ENCODE results near the gene DIS3L.
"Not testable (repeated sequence)": the region's sequence is repeated elsewhere in the genome, so short reads cannot be mapped to it uniquely, and the experiment has no call there.

DIS3L gene

GRCh38 chr15:66278056-66278455 is 15.3 kb upstream of the DIS3L start:
- DNase-seq (ENCODE audit: low read depth in 2 of 2): no peak

DNA sequence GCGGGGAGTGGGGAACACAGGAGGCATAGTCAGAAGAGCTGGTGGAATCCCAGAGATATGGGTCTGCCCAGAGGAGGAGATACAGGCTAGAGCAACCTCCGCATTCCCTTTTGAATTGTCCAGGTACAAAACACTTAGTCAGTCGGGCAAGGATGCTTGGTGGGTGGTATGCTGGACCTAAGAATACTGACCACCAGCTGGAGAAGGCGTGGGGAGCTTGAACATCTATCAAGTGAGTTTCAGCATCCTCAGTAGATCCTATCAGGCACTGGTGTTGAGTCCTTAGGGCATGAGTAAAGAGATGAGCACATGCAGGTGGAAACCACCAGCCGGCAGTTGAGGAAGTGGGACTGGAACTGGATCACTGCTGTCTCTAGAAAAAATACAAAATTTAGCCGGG is 14.7 kb upstream of the DIS3L start:
- DNase-seq (ENCODE audit: low read depth in 2 of 2): no peak

- no peak for DNase-seq (ENCODE audit: low read depth in 2 of 2)
Observed at GRCh38 chr15:66284271-66284670, 9.1 kb upstream of the DIS3L start.

GRCh38 chr15:66285533-66286280 is 7.7 kb upstream of the DIS3L start:
- no peak for DNase-seq (ENCODE audit: low read depth in 2 of 2)

- no peak for DNase-seq (ENCODE audit: low read depth in 2 of 2)
Observed at GRCh38 chr15:66287461-66288057, 5.8 kb upstream of the DIS3L start.

DNA sequence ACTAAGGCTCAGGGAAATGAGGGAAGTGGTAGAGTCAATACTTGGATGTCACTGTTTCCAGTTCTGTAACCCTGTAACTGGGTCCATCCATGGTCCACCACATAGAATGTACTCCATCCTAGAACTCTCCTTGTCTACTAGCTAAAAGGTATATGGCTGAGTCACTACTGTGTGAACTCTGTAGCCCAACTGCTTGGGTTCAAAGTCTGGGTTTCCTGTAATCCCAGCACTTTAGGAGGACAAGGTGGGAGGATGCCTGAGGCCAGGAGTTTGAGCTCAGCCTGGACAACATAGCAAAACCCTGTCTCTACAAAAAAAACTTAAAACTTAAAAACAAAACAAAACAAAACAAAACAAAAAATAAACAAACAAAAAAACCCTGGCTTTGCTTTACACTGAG is 5.3 kb upstream of the DIS3L start:
- DNase-seq (ENCODE audit: low read depth in 2 of 2): no peak

- no peak for DNase-seq (ENCODE audit: low read depth in 2 of 2)
Observed at GRCh38 chr15:66288551-66289185, 4.7 kb upstream of the DIS3L start.

DNA sequence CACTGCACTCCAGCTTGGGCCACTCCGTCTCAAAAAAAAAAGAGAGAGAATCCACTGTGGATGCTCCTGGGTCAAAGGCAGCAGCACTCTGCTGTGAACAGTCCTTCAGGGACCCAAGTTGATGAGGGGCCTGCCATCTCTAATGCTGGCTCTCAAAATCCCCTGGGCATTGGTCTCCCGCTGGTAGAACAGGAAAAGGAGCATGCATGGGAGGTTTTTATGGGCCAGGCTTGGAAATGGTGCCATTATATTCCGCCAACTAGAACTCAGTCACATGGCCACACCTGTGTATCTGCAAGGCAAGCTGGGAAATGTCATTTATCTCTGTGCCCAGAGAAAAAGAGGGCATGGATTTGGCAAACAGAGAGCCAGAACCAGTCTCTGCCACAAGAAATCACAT is 3.4 kb upstream of the DIS3L start:
- DNase-seq (ENCODE audit: low read depth in 2 of 2): no peak

DNA sequence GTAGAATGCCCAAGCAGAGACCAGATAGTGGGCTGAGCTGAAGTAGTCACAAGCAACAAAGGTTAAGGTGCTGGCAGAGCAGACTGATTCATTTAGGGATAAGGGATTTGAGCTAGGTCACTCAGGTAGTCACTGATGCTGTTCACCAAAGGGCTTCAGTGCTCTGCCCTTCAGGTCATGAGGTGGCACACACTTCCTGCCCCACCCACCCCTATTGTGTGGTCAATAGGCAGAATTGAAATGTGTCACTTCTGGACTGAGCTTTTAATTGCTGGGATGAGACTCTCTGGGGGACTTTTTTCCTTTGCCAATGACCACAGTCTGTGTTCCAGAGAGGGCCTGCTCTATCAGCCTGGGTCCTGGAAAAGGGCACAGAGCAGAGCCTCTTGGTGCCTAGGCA is 2.9 kb upstream of the DIS3L start:
- DNase-seq (ENCODE audit: low read depth in 2 of 2): no peak

GRCh38 chr15:66291816-66292570 is 1.4 kb upstream of the DIS3L start:
- no peak for DNase-seq (ENCODE audit: low read depth in 2 of 2)

DNA sequence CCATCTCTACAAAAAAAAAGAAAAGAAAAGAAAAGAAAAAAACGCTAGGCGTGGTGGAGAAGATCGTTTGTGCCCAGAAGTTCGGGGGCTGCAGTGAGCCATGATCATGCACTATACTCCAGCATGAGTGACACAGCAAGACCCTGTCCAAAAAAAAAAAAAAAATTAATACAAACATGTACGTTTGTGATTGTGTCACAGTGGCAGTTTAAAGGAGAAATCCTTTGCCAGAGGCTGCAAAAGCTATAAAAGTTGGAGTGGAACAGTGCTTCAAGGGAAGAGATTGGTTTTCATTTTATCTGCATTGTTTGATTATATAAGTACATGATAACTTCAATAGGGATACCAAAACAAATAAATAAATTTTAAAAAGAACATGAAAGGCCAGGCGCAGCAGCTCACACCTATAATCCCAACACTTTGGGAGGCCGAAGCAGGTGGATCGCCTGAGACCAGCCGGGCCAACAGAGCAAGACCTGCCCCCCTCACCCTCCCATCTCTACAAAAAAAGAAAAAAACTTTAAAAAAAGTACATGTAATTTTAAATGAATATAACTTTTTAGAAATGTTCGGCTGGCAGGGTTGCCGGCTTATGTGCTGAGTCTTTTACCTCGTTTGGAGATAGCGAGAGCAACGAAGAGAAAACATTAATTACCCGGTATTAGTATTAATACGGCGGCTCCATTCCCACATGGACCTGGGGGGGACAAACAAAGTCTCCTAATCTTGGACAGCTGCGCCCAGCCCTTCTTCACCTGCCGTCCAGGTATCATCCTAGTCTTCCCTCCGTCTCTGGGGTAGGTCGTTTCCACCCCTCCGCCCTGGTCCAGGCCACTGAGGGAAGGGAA is 573 bp upstream of the DIS3L start:
- DNase-seq (ENCODE audit: low read depth in 2 of 2): no peak

DNA sequence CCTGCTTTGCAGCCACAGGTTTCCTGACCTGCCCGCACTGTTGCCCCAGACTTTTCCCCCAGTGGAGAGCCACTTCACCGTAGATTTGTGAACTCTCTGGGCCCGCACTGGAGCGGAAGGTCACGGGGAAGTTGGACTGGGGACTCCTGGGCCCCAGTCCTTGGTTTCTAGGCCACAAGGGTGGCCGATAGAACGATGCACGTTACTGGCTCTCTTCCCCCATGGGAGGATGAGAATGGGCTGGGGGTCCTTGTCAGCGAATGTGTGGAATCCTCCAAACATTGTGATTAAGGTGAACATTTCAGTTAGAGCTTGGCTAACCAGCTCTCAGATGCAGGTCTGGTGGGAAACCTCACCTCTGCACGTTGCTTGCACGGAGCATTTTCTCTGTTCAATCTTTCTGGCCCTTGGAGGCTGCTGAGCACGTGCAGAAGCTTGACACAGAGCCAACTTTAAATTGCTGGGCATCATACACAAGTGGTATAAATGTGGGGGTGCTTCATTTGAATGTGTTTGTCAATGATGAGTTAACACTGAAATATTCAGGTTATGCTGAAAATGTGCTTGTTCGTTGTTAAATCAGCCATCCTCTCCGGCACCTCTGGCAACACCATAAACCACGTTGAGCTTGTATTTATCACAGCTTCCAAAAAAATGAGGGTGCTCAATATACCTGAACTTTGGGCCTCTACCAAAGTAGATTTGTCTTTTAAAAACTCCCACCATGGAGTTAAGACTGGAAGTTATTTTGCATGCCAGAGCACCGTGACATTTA is 976 bp downstream of the DIS3L start:
- peak in 1 of 2 donors; percentile 11 for DNase-seq (ENCODE audit: low read depth in 2 of 2)

- DNase-seq (ENCODE audit: low read depth in 2 of 2): no peak
Observed at GRCh38 chr15:66294932-66295235, 1.5 kb downstream of the DIS3L start.

- DNase-seq (ENCODE audit: low read depth in 2 of 2): no peak
Observed at GRCh38 chr15:66296186-66296585, 2.8 kb downstream of the DIS3L start.

DNA sequence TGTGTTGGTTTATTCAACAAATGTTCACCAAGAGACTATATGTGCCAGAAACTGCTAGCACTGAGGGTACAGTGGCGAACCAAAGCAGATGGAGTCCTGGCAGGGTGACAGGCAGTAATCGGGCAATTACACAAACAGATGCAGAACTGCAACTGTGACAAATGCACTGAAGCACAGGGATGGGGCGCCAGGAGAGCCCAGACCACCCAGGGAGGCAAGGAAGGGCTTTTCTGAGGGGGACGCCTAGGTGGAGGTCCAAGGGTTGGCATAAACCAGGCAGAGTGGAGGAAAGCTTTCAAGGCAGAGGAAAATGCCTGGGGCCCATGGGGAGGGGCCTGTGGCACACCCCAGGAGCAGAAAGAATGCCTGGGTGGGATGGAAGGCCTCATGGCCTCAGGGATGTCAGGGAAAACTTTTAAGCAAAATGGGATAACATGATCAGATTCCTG is 5.5 kb downstream of the DIS3L start:
- no peak for DNase-seq (ENCODE audit: low read depth in 2 of 2)

DNA sequence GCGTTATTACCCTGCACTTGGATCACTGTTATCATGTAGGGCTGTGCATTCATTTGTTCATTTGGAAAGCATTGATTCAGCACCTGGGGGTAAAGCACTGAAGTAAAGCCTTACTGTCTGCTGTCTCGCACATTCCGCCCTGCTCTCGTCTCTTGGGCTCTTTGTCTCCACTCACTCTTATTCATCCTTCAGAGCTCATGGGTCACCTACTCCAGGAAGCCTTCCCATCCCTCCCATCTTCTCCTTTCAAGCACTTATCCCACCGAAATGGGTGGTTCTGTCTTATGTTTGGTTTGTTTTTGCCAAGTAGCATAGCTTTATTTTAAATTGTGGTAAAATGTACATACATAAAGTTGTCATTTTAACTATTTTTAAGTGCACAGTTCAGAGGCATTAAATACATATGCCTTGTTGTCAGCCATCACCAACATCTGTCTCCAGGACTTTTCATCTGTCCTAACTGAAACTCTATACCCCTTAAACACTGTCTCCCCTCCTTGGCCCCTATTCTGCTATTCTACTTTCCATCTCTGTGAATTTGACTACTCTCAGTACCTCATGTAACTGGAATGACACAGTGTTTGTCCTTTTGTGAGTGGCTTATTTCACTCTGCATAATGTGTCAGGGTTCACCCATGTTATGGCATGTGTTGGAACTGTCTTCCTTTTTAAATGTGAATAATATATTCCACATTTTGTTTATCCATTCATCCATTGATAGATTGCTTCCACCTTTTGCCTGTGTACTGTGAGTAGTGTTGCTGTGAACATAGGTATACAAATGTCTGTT is 9.3 kb downstream of the DIS3L start:
- no peak for DNase-seq (ENCODE audit: low read depth in 2 of 2)

GRCh38 chr15:66304425-66304824 is 11.1 kb downstream of the DIS3L start:
- not testable (repeated sequence) for DNase-seq (ENCODE audit: low read depth in 2 of 2)

- DNase-seq (ENCODE audit: low read depth in 2 of 2): no peak
Observed at GRCh38 chr15:66306381-66306780, 13.0 kb downstream of the DIS3L start.

DNA sequence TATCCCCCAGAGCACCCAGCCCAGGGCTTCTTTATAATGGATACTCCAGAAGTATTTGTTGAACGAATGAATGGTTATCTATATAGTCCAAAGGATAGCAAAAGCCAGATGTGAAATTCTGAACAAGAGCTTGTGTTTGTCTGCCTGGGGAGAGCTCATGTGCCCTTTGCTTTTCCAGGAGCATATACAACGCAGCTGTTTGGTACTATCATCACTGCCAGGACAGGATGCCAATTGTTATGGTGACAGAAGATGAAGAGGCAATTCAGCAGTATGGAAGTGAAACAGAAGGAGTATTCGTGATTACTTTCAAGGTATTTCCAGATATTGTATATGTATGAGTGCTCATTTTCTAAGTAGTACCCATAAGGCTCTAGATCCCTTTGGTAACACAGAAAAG is 15.2 kb downstream of the DIS3L start:
- no peak for DNase-seq (ENCODE audit: low read depth in 2 of 2)

DNA sequence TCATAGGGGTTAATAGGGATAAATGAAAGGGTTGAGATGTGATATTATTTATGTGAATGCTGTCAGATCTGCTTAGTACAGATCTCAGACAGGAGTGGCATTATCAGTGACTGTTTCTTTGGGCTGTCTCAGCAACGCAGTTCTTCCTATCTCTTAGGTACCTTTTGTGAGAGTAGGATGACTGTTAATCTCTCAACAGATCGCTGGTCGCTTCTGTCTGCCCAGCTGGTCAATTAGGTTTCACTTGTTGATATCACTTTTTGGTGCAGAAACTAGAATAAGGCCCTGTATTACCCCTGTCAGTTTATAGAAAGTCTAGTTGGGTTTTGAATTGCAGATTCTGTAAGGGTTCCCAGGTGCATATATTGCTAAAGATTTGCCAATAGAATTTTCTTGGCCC is 16.5 kb downstream of the DIS3L start:
- DNase-seq (ENCODE audit: low read depth in 2 of 2): no peak
